HUES48 (cell line): ENCODE measurements around the gene PTOV1.
"Not testable (repeated sequence)": the region's sequence is repeated elsewhere in the genome, so short reads cannot be mapped to it uniquely, and the experiment has no call there.

Source experiments
- H3K27ac ChIP-seq: one replicate; pipeline ENCODE4 v1.7.0; 2013; ENCODE audit warnings: low read depth, low read length, inconsistent platforms
- H3K27me3 ChIP-seq: 2 replicates; pipeline ENCODE4 v1.6.1; 2013; ENCODE audit warnings: mild to moderate bottlenecking, low read length; ENCODE audit not compliant: control insufficient read depth, insufficient read depth
- H3K36me3 ChIP-seq: 2 replicates; pipeline ENCODE4 v1.6.1; 2013; ENCODE audit warnings: low read length; ENCODE audit not compliant: control insufficient read depth, insufficient read depth
- H3K4me1 ChIP-seq: 2 replicates; pipeline ENCODE4 v1.6.1; 2013; ENCODE audit warnings: mild to moderate bottlenecking, low read length; ENCODE audit not compliant: control insufficient read depth, insufficient read depth
- H3K4me3 ChIP-seq: 2 replicates; pipeline ENCODE4 v1.5.1; 2013; ENCODE audit warnings: mild to moderate bottlenecking, low read depth, low read length
- H3K9ac ChIP-seq: 2 replicates; pipeline ENCODE4 v1.6.1; 2013; ENCODE audit warnings: mild to moderate bottlenecking, low read depth, low read length, moderate library complexity
- H3K9me3 ChIP-seq: 2 replicates; pipeline ENCODE4 v1.6.1; 2013; ENCODE audit warnings: low read length; ENCODE audit not compliant: control insufficient read depth, insufficient read depth

Gene PTOV1

GRCh38 chr19:49818649-49819370, 32.1 kb upstream of the PTOV1 start:
- H3K9ac ChIP-seq = peak overlapping the region; percentile 89
- H3K4me1 ChIP-seq = peaks cover 7% of the 10 kb centered on the region; the same call in 1 of the 2 replicates
- H3K9me3 ChIP-seq = no peaks in the 10 kb centered on the region
- H3K4me3 ChIP-seq = peak overlapping the region; percentile 71
- H3K36me3 ChIP-seq = peaks cover 21% of the 10 kb centered on the region
- no peaks in the 10 kb centered on the region for H3K27me3 ChIP-seq
- H3K27ac ChIP-seq = peak overlapping the region; percentile 76

- not testable (repeated sequence) for H3K27me3 ChIP-seq, H3K4me1 ChIP-seq, H3K9ac ChIP-seq, H3K27ac ChIP-seq, H3K9me3 ChIP-seq
- Histone ChIP-seq H3K4me3 (peak overlapping the region; percentile 71), H3K36me3 (peaks cover 27% of the 10 kb centered on the region)
Observed at GRCh38 chr19:49819452-49820115, 31.4 kb upstream of the PTOV1 start.

GRCh38 chr19:49820125-49820524, 30.8 kb upstream of the PTOV1 start:
- H3K27ac ChIP-seq = no peak overlapping the region
- H3K4me3 ChIP-seq = no peak overlapping the region
- H3K4me1 ChIP-seq = peaks cover 6% of the 10 kb centered on the region; the same call in 1 of the 2 replicates
- H3K9ac ChIP-seq = no peak overlapping the region
- no peaks in the 10 kb centered on the region for H3K9me3 ChIP-seq
- peaks cover 29% of the 10 kb centered on the region for H3K36me3 ChIP-seq
- H3K27me3 ChIP-seq = no peaks in the 10 kb centered on the region

GRCh38 chr19:49823472-49823871, 27.5 kb upstream of the PTOV1 start:
- Histone ChIP-seq H3K9me3 (no peaks in the 10 kb centered on the region), H3K9ac (no peak overlapping the region), H3K4me1 (peaks cover 6% of the 10 kb centered on the region; the same call in 1 of the 2 replicates), H3K27ac (no peak overlapping the region), H3K27me3 (no peaks in the 10 kb centered on the region), H3K36me3 (peaks cover 37% of the 10 kb centered on the region), H3K4me3 (no peak overlapping the region)

- Histone ChIP-seq H3K27ac (no peak overlapping the region), H3K9ac (no peak overlapping the region), H3K36me3 (peaks cover 46% of the 10 kb centered on the region), H3K4me3 (no peak overlapping the region), H3K27me3 (no peaks in the 10 kb centered on the region), H3K4me1 (no peaks in the 10 kb centered on the region), H3K9me3 (no peaks in the 10 kb centered on the region)
Observed at GRCh38 chr19:49824662-49825061, 26.3 kb upstream of the PTOV1 start.

GRCh38 chr19:49827034-49827433, 23.9 kb upstream of the PTOV1 start:
- Histone ChIP-seq H3K27ac (no peak overlapping the region), H3K9ac (no peak overlapping the region), H3K9me3 (no peaks in the 10 kb centered on the region), H3K4me1 (no peaks in the 10 kb centered on the region), H3K27me3 (no peaks in the 10 kb centered on the region), H3K4me3 (no peak overlapping the region), H3K36me3 (peaks cover 50% of the 10 kb centered on the region)

GRCh38 chr19:49829200-49829599, 21.8 kb upstream of the PTOV1 start:
- Histone ChIP-seq H3K4me1 (no peaks in the 10 kb centered on the region), H3K36me3 (peaks cover 60% of the 10 kb centered on the region), H3K27ac (no peak overlapping the region), H3K9ac (no peak overlapping the region), H3K27me3 (no peaks in the 10 kb centered on the region), H3K9me3 (no peaks in the 10 kb centered on the region), H3K4me3 (no peak overlapping the region)

GRCh38 chr19:49829721-49830120, 21.2 kb upstream of the PTOV1 start:
- peaks cover 63% of the 10 kb centered on the region for H3K36me3 ChIP-seq
- H3K9ac ChIP-seq = no peak overlapping the region

GRCh38 chr19:49830766-49831165, 20.2 kb upstream of the PTOV1 start:
- no peaks in the 10 kb centered on the region for H3K4me1 ChIP-seq
- H3K9ac ChIP-seq = no peak overlapping the region
- H3K4me3 ChIP-seq = no peak overlapping the region
- no peaks in the 10 kb centered on the region for H3K9me3 ChIP-seq
- H3K27ac ChIP-seq = no peak overlapping the region
- peaks cover 67% of the 10 kb centered on the region for H3K36me3 ChIP-seq
- H3K27me3 ChIP-seq = no peaks in the 10 kb centered on the region

More at GRCh38 chr19:49829721-49830120, 21.2 kb upstream of the PTOV1 start:
- Histone ChIP-seq H3K4me3 (no peak overlapping the region), H3K4me1 (no peaks in the 10 kb centered on the region), H3K27ac (no peak overlapping the region), H3K9me3 (no peaks in the 10 kb centered on the region), H3K27me3 (no peaks in the 10 kb centered on the region)

GRCh38 chr19:49831592-49831991, 19.4 kb upstream of the PTOV1 start:
- H3K4me1 ChIP-seq = no peaks in the 10 kb centered on the region
- no peaks in the 10 kb centered on the region for H3K27me3 ChIP-seq
- H3K9ac ChIP-seq = no peak overlapping the region
- no peaks in the 10 kb centered on the region for H3K9me3 ChIP-seq
- H3K27ac ChIP-seq = no peak overlapping the region
- H3K4me3 ChIP-seq = no peak overlapping the region
- H3K36me3 ChIP-seq = peaks cover 75% of the 10 kb centered on the region

GRCh38 chr19:49832556-49832955, 18.4 kb upstream of the PTOV1 start:
- H3K36me3 ChIP-seq = peaks cover 79% of the 10 kb centered on the region
- no peak overlapping the region for H3K9ac ChIP-seq
- no peak overlapping the region for H3K27ac ChIP-seq
- no peak overlapping the region for H3K4me3 ChIP-seq
- H3K4me1 ChIP-seq = no peaks in the 10 kb centered on the region
- H3K9me3 ChIP-seq = no peaks in the 10 kb centered on the region
- no peaks in the 10 kb centered on the region for H3K27me3 ChIP-seq
